Colonic mucosa (tissue), 4 donors: ENCODE results near the gene NF2. TPM values are rescaled to one million over a fixed set of nuclear protein-coding genes. Genes with fewer than 3 reads are reported as not detected.

Experiments
- DNase-seq: peaks from one replicate; pipeline ENCODE4 v3.0.0-alpha.2; 2020
- H3K27ac ChIP-seq: fragments of 200-600 bp; one replicate; pipeline ENCODE4 v1.8.0; 2021
- H3K27me3 ChIP-seq: fragments of 200-600 bp; one replicate; pipeline ENCODE4 v1.8.0; 2021
- H3K36me3 ChIP-seq: fragments of 200-600 bp; one replicate; pipeline ENCODE4 v1.8.0; 2021
- H3K4me1 ChIP-seq: fragments of 200-600 bp; one replicate; pipeline ENCODE4 v1.8.0; 2021; ENCODE audit warnings: mild to moderate bottlenecking
- H3K4me3 ChIP-seq: fragments of 200-600 bp; one replicate; pipeline ENCODE4 v1.8.0; 2021
- H3K9ac ChIP-seq, 2 donors: one replicate each; pipeline ENCODE4 v1.7.0; 2013; ENCODE audit warnings: control low read depth in 2 of 2, low read depth in 2 of 2, low read length in 2 of 2
- H3K9me3 ChIP-seq: fragments of 200-600 bp; one replicate; pipeline ENCODE4 v1.8.0; 2021
- intact Hi-C: fragments of 100-400 bp; cut with DNase I; formaldehyde crosslinking; loops from one replicate; pipeline ENCODE4 v1.14.1; 2022
- total RNA-seq, 2 donors: library from RNA; stranded (reverse); fragmentation: NEBNext Ultra II Directional in 1 of 2; extraction: Animal tissue kit (Norgen Biotek cat#: 25700) in 1 of 2; gene quantifications; one replicate each; pipeline ENCODE4 v1.2.1, GENCODE V29; 2021
- TF ChIP-seq, protein P1 (sequence below): fragments of 200-600 bp; IDR thresholded peaks from one replicate; pipeline ENCODE4 v1.8.0; 2022; ENCODE audit warnings: antibody characterized with exemption, mild to moderate bottlenecking
- donor health status: healthy.
- donor health status: DM: no; HTN: no; CAD: no.
- donor health status: DM: no; HTN: no; CAD: no.

The NF2 gene
- total RNA-seq, 2 donors from 2014 or later = 33.5 to 51.0 TPM

DNA sequence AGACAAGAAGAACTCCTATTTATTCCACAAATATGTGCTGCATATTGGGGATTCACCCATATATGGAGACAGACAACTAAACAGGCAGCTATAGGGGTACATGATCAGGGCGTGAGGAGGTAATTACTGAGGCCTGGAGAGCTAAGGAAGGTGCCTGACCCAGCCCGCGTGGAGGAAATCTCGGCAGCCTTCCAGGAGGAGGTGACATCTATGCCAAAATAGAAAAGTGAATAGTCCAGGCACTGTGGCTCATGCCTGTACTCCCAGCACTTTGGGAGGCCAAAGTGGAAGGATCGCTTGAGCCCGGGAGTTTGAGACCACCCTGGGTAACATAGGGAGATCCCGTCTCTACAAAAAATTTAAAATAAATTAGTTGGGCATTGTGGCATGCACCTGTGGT is 36.1 kb upstream of the NF2 start:
- H3K36me3 ChIP-seq = no peaks in the 10 kb centered on the region
- intact Hi-C loops = no loop called here
- DNase-seq = no peak

DNA sequence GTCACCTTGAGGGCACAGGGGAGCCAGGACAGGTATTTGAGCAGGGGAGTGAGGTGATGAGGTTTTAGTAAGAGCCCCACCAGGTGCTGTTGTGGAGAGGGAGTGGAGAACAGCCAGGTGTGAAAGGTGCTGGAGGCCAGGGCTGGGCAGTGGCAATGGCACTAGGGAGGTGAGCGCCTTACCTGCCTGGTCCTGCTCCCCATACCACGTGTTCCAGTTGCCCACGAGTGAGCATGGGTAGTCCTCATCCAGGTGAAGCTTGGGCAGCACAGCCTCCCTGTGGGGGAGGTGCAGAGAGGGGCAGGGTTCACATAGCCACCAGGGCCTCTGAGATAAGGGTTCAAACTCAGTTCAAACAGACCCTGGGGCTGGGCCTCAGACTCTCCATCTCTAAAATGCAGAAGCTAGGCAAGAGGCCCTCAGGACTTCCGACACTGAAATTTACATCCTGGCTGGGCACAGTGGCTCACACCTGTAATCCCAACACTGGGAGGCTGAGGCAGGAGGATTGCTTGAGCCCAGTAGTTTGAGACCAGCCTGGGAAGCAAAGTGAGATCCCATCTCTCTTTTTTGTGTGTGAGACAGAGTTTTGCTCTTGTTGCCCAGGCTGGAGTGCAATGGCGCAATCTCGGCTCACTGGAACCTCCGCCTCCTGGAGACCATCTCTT is 34.3 kb upstream of the NF2 start:
- Histone ChIP-seq H3K9me3 (no peaks in the 10 kb centered on the region), H3K27ac (no peak overlapping the region), H3K4me3 (no peak overlapping the region), H3K27me3 (no peaks in the 10 kb centered on the region), H3K4me1 (no peaks in the 10 kb centered on the region), H3K36me3 (no peaks in the 10 kb centered on the region), H3K9ac (no peak overlapping the region)
- TF ChIP-seq, protein P1, sequence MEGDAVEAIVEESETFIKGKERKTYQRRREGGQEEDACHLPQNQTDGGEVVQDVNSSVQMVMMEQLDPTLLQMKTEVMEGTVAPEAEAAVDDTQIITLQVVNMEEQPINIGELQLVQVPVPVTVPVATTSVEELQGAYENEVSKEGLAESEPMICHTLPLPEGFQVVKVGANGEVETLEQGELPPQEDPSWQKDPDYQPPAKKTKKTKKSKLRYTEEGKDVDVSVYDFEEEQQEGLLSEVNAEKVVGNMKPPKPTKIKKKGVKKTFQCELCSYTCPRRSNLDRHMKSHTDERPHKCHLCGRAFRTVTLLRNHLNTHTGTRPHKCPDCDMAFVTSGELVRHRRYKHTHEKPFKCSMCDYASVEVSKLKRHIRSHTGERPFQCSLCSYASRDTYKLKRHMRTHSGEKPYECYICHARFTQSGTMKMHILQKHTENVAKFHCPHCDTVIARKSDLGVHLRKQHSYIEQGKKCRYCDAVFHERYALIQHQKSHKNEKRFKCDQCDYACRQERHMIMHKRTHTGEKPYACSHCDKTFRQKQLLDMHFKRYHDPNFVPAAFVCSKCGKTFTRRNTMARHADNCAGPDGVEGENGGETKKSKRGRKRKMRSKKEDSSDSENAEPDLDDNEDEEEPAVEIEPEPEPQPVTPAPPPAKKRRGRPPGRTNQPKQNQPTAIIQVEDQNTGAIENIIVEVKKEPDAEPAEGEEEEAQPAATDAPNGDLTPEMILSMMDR = no peak
- no peak for DNase-seq
- intact Hi-C loops = no loop called here

More for the DNA sequence above, 36.1 kb upstream of the NF2 start:
- Histone ChIP-seq H3K27ac (no peak overlapping the region), H3K4me3 (no peak overlapping the region), H3K4me1 (no peaks in the 10 kb centered on the region), H3K9ac (no peak overlapping the region), H3K27me3 (no peaks in the 10 kb centered on the region), H3K9me3 (no peaks in the 10 kb centered on the region)
- TF ChIP-seq, protein P1 = no peak

DNA sequence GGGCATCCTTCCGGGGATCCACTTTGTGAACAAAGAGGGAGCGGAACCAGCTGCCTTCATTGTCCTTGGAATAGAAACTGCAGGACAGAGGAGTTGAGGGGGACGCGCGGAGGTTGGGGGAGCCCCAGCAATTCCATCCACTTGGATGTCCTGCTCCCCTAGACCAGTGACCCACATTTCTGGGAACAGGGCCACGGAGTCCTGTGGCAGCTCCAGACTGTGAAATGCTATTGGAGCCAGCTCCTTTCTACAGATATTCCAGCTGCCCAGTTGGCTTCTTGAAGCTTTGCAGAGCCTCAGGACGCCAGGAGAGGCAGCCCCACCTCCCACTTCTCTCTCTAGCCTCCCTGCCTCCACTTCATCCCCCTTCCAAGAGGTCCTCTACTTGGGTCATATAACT is 33.0 kb upstream of the NF2 start:
- Histone ChIP-seq H3K27me3 (no peaks in the 10 kb centered on the region), H3K4me1 (no peaks in the 10 kb centered on the region), H3K9me3 (no peaks in the 10 kb centered on the region), H3K27ac (no peak overlapping the region), H3K36me3 (no peaks in the 10 kb centered on the region), H3K9ac (no peak overlapping the region), H3K4me3 (no peak overlapping the region)
- TF ChIP-seq, protein P1 = no peak
- no peak for DNase-seq
- intact Hi-C loops = no loop called here

DNA sequence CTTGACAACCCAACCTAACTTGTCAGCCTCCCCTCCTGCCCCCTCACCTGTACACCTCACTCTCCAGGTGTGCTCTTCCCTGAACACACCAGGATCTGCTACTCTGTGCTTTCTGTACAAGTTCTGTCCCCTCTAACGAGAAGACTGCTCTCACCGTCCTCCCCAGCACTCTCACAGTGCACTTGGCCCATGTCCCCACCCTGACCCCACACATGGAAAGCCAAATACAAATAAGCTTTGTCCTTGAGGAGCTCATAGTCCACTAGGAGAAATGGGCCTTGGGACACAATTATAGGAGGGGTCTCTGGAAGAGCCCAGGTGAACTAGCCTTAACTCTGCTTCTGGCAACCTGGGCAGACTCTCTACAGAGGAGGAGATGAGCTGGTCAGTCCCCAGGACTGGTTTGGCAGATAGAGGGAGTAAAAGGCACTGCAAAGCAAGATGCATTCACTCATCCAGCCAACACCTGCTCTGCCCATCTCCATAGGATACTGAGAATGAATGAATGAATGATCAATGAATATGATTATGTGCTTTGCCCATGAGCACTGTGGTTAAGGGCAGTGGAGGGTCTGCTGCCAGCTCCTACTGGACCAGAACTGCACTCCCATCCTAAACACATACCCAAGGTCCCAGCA is 32.4 kb upstream of the NF2 start:
- Histone ChIP-seq H3K27me3 (no peaks in the 10 kb centered on the region), H3K9ac (no peak overlapping the region), H3K9me3 (no peaks in the 10 kb centered on the region), H3K27ac (no peak overlapping the region), H3K4me3 (no peak overlapping the region), H3K36me3 (no peaks in the 10 kb centered on the region), H3K4me1 (no peaks in the 10 kb centered on the region)
- intact Hi-C loops = no loop called here
- DNase-seq = no peak
- TF ChIP-seq, protein P1 = no peak

DNA sequence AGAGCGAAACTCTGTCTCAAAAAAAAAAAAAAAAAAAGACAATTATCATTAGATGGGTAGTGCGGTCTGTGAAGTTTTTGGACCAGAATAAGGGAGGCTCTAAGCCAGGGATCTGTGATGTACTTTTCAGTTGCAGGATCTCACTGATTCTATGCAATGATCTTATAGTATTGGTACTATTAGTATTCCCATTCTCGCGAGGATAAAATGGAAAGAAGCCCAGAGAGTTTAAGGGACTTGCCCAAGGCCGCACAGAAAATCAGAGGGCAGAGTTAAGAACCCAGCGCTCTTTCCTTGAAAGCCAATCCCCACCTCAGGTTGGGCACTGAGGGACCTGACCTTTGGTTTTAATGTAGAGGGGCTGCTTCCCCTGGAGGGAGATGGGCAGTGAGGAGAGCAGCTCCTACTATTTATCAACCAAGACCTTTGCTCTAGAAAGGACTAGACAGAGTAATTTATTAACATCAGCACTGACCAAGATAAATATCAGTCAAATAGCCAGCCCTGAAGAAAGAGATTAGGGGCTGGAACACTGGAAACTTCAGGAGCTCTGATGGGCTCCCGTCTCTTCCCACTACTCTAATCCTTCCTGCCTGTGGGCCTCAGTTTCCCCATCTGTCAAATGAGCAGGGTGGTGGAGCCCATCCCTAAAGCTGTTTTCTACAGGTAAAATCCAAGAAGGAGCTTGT is 28.5 kb upstream of the NF2 start:
- no peak for DNase-seq

More for the DNA sequence above, 28.5 kb upstream of the NF2 start:
- Histone ChIP-seq H3K27me3 (no peaks in the 10 kb centered on the region), H3K4me1 (peaks cover under 1% of the 10 kb centered on the region), H3K9me3 (no peaks in the 10 kb centered on the region), H3K36me3 (no peaks in the 10 kb centered on the region), H3K4me3 (no peak overlapping the region), H3K27ac (no peak overlapping the region), H3K9ac (no peak overlapping the region)
- TF ChIP-seq, protein P1 = no peak
- intact Hi-C loops = no loop called here
